Activated CD8-positive, alpha-beta memory T cell treated with anti-CD3 and anti-CD28 coated beads, Interleukin-2, amount 50 U/mL, for 24 hours (primary cell): ENCODE results near the gene TMEM221.

Source experiments
- DNase-seq: peaks from one replicate; pipeline ENCODE4 v3.0.0-alpha.2; 2020; ENCODE audit errors: extremely low read depth

Gene TMEM221

DNA sequence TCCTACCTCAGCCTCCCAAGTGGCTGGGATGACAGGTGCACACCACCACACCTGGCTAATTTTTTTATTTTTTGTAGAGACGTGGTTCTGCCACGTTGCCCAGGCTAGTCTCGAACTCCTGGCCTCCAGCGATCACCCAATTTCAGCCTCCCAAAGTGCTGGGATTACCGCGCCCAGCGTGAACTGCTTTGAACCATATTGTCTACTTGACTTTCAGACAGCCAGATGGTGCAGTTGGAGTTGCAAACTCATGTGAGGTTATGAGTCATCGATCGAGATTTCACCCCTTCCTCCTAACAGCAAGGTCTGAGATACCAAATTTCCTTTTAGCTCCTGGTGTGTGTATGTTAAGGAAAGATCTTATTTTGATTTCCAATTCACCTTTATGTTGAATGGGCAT lies 24.6 kb upstream of the TMEM221 start:
- DNase-seq, result no peak

DNA sequence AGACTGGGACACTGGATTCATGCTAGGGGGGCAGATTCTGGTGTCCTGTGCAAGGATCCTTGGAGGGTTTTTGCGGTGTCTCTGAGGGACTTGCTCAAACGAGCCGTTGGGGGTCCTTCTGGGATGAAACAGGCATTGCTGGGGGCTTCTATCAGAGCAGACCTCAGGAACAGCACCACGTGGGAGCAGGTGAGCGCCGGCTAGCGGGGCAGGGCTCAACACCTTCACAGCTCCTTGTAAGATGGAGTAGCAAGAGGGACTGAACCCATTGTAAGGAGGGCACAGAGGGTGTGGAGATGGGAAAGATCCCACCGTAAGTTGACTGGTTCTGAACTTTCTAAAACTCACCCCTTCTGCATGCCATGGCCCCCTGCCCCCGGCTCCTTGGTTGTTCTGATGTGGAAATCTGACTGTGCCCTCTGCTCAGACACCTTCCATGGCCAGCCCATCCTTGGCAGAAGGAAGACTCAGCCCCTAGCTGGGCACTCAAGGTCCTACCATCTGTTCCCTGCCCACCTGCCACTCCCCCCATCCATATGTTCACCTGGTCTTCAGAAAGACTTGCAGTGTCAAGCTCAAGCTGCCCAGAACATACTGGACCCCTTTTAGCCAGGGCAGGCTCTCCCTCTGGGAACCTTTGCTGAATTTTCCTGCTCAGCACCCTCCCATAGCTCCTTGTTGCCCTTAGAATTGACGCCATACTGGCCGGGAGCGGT lies 23.1 kb upstream of the TMEM221 start:
- no peak for DNase-seq

DNA sequence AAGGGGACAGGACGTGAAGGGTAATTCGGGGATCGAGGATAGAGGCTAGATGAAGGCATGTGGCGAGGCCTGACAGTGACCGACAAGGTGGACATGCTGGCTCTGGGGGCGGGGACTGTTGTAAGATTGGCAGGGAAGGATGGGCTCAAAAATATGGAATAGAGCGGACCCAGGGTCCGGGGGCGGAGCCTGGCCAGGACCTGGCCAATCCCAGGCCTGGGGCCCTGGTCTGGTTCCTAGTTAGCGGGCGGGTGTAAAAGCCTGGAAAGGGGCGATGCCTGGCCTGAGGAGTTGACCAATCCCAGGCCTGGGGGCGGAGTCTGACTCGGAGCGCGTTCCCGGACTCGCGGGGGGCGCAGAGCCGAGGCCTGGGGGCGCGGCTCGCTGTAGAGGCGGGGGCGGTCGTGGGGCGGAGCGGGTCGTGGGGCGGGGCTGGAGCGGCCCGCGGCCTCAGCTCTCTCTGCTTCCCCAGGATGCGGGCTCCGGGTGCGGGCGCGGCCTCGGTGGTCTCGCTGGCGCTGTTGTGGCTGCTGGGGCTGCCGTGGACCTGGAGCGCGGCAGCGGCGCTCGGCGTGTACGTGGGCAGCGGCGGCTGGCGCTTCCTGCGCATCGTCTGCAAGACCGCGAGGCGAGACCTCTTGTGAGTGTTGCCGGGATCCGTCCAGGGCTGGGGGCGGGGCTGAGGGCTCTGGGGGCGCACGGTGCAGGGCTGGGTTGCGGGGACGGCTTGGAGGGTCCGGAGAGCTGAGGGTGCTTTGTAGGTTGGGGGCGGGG lies 21.8 kb upstream of the TMEM221 start, which contains the start of gene SLC27A1:
TSS of gene SLC27A1 (plus strand) at position 457 of the 774 bp plus-strand sequence. CDS start at position 474, 17 bp downstream.
- DNase-seq, result peak; percentile 84

DNA sequence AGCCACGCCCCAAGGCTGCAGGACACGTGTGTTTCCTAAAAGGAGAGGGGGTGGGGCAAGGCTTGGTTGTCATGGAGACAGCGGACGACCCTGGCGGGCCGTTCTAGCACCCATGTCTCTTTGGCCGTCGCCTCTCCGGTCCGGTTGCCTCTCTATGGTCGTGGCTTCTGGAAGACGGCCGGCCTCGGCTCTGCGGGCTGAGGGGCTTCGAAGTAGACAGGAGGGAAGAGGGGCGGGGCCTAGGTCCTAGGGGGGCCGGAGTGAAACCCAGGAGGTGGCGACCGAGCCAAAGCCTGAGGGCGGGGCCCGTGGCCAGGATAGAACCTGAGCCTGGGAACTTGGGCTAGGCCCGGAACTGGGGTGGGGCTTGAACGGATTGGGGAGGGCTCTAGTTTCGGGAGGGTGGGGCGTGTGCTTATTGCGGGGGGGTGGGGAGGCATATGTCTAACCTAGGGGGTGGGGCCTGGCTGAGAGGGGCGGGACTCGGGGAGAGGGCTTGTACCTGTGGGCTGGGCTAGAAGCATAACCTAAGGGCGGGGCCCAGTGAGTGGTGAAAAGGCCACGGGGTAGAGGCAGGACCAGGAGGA lies 21.1 kb upstream of the TMEM221 start:
- peak; percentile 79 for DNase-seq

DNA sequence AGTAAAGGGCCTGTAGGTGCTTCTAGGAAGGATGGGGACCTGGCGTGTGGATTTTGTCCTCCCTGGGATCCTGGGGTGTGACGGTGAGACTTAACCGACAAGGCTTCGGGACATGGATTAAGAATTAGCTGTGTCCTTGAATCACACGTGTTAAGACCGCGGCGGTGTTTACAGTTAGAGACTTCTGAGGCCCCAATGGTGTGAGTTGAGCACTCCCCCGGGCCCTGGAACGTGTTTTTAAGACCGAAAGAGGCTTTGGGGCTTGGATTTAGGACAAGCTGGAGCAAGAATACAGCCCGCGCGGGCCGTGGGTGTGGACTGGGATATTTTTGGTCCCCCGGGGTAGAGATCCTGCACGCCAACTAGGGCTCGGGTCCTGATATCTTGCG lies 20.6 kb upstream of the TMEM221 start:
- DNase-seq, result no peak

DNA sequence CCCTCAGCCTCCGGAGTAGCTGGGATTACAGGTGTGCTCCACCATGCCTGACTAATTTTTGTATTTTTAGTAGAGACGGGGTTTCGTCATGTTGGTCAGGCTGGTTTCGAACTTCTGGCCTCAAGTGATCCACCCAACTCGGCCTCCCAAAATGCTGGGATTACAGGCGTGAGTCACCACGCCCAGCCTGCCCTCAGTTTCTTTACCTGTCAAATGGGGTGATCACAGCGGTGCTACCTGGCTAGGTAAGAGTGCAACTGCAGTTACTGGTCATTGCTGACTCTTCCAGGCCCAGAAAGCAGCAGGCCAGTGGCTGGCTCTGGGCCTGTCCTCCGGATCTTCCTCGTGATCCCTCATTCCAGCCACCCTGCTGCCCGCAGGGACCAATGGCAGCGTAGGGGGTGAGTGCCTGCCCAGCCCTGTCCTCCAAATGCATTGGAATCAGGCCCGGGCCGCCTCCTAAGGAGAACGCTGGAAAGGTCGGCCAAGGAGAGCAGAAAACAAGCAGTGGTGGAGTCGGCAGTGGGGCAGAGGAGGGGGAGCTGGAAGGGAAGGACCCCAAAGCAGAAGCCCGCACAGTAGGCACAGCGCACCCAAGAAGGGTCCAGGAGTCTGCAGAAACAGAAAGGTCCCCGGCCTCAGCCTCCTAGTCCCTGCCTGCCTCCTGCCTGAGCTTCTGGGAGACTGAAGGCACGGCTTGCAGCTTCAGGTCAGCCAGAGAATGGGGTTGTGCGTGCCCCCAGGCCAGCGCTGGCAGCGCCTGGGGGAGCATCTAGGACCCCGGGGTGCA lies 20.0 kb upstream of the TMEM221 start:
- no peak for DNase-seq

DNA sequence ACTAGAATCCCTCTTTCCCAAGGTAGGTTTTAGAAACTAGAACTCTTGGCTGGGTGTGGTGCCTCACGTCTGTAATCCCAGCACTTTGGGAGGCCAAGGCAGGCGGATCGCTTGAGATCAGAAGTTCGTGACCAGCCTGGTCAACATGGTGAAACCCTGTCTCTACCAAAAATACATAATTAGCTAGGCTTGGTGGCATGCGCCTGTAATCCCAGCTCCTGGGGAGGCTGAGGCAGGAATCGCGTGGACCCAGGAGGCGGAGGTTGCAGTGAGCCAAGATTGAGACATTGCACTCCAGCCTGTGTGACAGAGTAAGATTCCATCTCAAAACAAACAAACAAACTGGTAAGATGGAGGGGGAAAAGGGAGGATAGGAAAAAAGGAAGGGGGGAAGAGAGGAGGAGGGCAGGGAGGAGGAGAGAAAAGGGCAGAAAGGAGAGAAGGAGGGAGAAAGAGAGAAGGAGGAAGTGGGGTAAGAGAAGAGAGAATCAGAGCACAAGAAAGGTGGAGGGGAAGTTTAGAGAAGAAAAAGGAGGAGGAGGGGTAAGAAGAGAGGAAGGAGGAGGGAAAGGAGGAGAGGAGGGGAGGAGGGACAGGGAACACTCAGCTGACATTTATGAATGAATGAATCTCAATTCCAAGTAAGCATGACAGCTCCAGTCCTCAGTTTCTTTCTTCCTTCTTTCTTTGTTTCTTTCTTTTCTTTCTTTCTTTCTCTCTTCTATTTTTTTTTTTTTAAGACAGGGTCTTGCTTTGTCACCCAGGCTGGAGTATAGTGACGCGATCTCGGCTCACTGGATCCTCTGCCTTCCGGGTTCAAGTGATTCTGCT lies 19.2 kb upstream of the TMEM221 start:
- no peak for DNase-seq

DNA sequence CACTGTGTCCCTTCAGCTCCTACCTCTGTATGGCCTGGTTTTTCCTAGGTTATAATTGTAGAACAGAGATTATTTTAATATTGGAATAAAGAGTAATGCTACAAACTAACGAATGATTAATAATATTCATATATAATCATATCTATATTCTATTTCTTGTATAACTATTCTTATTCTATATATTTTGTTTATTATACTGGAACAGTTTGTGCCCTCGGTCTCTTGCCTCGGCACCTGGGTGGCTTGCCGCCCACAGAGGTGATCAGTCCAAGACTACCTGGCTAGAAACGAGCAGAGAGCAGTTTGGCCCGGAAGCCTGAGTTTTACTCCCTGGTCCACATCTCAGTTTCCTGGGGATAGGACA lies 18.0 kb upstream of the TMEM221 start:
- DNase-seq, result no peak

DNA sequence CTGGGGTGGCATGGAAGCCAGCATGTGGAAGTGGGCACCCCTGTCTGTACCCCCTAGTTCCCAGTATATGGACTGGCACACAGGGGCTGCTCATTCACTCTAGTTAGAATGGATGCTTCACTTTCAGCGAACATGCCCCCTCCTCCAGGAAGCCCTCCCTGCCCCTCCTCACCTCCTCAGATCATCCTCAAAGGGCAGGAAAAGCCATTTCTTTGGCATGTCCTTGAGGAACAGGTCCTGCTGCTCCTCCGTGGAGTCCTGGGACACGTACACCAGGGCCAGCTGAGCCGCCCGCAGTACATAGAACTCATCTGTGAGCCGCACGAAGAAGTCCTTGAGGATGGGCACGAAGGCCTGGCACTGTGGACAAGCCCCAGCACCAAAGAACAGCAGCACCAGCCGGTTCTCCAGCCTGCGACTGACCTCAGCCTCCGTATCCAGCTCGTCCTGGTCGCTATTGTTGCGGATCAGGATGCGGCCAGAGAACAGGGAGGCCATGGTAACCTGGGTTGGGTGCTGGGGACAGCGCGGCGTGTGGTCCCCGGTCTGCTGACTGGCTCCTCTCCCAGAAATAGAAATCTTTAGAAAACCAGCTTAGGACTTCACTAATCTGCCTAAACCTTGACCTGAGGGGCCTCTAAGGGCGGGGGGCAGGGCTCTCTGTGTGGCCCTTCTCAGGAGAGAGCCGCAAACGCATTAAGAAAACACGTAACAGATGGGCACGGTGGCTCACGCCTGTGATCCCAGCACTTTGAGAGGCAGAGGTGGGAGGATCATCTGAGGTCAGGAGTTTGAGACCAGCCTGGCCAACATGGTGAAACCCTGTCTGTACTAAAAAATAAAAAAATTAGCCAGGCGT lies 12.1 kb upstream of the TMEM221 start, which contains the start of gene NXNL1:
TSS of gene NXNL1 (minus strand) at position 555 of the 859 bp plus-strand sequence. CDS start at position 498, 57 bp downstream.
- DNase-seq, result no peak

DNA sequence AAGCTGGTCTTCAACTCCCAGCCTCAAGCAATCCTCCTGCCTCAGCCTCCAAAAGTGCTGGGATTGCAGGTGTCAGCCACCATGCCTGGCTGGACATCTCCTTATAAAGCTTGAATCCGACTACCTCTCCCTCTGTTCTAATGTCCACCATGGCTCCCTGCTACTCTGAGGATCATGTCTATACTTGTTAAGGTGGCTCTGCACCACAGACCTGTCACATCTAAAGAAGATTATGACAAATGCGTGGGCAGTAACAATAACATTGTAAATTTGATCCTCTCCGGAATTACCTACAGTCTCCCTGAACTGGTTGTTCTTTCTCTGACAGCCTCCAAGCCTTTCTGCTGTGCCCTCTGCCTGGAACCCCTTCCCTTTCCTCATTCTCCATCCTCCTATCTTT lies 10.5 kb upstream of the TMEM221 start:
- no peak for DNase-seq

DNA sequence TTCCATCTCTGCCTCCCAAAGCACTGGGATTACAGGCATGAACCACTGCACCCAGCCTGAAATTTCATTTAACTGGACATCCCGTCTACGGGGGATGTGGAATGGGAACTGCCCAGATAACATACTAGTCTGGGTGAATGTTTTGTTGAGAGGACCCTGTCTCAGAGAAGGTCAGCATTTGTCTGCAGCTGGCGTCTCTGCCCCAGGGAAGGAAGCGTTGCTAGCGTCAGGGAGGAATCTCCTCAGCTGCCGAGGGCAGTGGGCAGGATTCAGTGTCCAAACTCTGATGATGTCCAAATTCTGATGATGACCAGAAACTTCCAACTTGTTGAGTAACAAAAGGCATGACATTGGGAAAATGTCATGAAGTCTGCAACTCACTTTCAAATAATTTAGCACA lies 9.1 kb upstream of the TMEM221 start:
- no peak for DNase-seq

DNA sequence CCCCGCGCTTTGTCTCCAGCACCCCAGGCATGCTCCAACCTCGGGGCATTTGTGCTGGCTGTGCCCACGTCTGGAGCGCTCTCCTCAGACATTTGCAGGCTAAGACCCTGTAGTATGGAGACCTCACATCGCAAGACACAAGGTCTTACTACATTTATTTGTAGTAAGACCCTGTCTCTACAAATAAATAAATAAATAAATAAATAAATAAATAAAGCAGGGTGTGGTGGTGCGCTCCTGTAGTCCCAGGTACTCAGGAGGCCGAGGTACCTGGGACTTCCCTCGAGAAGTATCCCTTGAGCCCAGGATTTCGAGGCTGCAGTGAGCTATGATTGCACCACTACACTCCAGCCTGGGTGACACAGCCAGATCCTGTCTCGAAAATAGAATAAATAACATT lies 7.7 kb upstream of the TMEM221 start:
- DNase-seq, result no peak

DNA sequence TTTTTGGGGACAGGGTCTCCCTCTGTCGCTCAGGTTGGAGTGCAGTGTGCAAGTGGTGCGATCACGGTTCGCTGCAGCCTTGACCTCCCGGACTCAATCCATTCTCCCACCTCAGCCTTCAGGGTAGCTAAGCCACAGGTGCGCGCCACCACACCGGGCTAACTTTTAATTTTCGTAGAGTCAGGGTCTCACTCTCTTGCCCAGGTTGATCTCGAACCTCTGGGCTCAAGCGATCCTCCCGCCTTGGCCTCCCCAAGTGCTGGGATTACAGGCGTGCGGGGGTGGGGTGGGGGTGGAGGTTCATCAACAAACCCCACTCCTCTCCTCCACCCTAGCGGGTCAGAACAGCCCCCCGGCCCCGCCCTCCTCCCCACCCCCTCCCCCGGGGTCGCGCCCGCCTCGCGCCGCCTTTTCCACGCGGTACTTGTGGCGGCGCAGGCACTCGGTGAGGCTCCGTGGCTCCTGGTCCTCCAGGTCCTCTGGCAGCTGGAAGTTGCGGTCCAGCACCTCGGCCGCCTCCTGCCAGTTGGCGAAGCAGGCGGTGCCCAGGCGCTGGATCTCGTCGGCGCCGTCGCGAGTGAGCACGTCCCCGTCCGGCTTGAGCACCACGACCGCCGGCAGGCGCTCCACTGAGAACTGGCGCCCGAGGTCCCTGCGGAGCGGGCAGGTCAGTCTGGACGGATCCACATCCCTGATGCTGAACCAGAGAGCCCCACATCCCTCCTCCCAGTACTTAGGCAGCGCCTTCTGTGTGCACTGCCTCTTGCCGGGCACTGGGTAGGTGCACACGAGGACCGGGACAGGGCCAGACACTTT lies 7.0 kb upstream of the TMEM221 start:
- DNase-seq, result no peak

DNA sequence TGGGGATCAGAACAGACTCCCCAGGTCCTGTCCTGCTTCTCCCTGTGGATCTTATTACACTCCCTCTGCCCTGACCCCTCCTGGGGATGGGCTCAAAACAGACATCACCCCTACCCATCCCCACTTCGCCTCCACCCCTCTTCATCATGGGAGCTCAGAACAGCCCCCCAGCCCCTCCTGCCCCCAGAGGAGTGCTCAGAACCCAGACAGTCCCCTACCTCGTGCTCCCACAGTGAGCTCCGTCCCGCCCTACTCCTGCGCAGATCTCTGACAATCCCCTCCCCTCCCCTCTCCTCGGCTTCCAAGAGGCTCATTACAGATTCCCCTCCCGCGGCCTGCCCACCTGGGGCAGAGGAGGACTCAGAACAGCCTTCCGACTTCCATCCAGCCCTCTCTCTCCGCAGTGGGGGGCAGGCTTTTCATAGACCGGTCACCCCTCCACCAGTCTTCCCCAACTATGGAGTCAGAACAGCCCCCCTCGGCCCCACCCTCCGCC lies 6.2 kb upstream of the TMEM221 start:
- no peak for DNase-seq

DNA sequence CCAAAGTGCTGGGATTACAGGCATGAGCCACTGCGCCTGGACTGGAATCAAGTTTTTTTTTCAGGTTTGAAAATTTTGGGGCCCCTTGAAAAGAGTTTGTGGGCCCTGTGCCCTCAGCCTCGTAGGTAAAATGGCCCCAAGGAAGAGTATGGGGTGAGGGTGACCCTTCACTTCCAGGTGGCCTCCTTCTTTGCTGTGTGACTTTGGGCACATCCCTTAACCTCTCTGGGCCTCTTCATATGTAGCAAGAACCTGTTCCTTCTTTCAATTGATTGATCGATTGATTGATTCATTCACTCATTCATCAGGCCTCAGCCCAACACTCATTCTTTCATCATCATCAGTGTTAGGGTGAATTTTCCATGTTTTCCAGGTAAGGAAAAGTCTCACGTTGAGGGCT lies 3.4 kb upstream of the TMEM221 start:
- DNase-seq, result no peak

DNA sequence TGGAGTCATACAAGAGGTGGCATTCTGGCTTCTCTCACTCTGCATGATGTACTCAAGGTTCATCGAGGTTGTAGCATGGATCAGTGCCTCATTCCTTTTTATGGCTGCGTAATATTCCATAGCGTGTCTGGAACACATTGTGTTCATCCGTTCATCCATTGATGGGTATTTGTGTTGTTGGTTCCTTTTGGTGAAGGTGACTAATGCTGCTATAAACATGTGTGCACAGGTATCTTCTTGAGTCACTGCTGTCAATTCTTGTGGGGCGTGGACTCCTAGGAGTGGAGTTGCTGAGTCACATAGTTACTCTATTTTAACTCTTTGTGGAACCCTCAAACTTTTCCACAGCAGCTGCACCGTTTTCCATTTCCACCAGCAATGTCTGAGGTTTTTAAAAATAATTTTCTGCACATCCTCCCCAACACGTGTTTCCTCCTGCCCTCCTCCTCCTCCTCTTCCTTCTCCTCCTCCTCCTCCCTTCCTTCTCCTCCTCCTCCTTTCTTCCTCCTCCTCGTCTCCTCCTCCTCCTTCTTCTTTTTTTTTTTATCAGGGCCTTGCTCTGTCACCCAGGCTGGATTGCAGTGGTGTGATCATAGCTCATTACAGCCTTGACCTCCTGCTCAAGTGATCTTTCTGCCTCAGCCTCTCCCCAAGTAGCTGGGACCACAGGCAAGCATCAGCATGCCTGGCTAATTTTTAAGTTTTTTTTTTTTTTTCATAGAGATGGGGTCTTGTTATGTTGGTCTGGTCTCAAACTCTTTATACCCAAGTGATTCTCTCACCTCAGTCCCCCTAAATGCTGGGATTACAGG lies 2.0 kb upstream of the TMEM221 start:
- DNase-seq, result no peak

DNA sequence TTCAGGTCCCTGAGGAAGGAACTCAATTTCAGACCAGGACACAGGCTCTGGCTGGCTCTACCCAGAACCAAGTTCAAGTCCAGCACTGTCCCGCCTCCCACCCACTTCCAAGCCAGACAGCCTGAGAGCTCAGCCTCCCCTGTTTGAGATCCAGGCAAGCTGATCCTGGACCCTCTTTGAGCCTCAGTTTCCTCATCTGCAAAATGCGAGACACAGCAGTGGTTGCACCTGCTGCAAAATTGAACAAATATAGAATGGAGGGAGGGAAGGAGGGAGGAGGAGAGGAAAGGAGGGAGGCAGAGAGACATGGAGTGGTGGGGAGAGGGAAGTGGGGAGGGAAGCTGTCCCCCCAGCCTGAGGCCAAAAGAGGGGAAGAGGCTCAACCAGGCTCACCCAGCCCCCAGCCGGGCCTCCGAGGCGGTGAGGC lies 751 bp downstream of the TMEM221 start:
- no peak for DNase-seq

DNA sequence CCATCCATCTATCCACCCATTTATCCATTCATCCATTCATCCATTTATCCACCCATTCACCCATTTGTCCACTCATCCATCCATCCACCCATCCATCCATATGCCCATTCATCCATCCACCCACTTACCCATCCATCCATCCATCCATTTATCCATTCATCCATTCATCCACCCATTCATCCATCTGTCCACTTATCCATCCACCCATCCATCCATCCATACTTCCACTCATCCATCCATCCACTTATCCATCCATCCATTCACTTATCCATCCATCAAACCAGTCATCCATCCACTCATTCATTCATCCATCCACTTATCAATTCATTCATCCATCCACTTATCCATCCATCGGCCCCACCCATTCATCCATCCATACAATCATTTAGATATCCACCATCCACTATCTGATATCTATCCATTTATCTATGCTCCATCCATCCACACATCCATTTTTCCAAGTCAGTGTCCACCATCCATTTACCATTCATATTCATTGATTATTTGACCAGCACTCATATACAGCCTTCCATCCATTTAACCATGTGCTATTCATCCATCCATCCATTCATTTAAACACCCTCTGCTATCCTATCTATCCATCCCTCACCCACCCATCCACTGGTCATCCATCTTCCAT lies 2.8 kb downstream of the TMEM221 start:
- DNase-seq, result no peak
